ENCODE data around the gene PPP1R9A.

The PPP1R9A gene

DNA sequence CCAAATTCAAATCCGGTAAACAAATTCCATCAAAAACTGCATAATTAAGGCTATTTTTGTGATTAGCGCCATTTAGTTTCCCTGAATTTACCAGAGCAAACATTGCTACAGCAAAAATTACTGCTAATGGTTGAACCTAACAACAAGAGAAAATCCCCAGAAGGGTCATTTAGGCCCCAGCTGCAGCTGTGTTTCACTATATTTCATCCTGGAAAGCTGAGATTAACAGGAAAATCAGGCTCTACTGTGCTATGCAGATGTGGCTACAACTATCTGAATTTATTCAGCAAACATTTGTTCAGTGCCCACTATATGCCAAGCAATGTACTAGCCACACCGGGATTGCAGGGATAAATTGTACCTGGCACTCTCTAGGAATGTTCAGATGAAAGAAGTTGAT lies 312.9 kb downstream of the PPP1R9A start:
- TF ChIP-seq EZH2phosphoT487 (IDR thresholded peaks at IDR 0.05; ENCODE audit: borderline replicate concordance): no peak
- TF ChIP-seq, protein P1, sequence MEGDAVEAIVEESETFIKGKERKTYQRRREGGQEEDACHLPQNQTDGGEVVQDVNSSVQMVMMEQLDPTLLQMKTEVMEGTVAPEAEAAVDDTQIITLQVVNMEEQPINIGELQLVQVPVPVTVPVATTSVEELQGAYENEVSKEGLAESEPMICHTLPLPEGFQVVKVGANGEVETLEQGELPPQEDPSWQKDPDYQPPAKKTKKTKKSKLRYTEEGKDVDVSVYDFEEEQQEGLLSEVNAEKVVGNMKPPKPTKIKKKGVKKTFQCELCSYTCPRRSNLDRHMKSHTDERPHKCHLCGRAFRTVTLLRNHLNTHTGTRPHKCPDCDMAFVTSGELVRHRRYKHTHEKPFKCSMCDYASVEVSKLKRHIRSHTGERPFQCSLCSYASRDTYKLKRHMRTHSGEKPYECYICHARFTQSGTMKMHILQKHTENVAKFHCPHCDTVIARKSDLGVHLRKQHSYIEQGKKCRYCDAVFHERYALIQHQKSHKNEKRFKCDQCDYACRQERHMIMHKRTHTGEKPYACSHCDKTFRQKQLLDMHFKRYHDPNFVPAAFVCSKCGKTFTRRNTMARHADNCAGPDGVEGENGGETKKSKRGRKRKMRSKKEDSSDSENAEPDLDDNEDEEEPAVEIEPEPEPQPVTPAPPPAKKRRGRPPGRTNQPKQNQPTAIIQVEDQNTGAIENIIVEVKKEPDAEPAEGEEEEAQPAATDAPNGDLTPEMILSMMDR (conservative IDR thresholded peaks at IDR 0.05; ENCODE audit: low read length): no peak
- H4K20me1 ChIP-seq (ENCODE audit: insufficient read depth, low read length, poor library complexity, severe bottlenecking): no peaks in the 10 kb centered on the region
- no peak overlapping the region for H3K9ac ChIP-seq (ENCODE audit: low read depth, low read length, poor library complexity, severe bottlenecking)
- no peaks in the 10 kb centered on the region for H3K36me3 ChIP-seq (ENCODE audit: insufficient read depth, low read length)
- no peak overlapping the region for H3K4me3 ChIP-seq (ENCODE audit: low read length, poor library complexity, severe bottlenecking)
- no peaks in the 10 kb centered on the region for H3K4me1 ChIP-seq (ENCODE audit: insufficient read depth, low read length, poor library complexity, severe bottlenecking)
- no peaks in the 10 kb centered on the region for H3K9me2 ChIP-seq (replicated peaks; ENCODE audit: low read depth, low read length)
- H3F3A ChIP-seq (ENCODE audit: low read depth): no peaks in the 10 kb centered on the region
- no peaks in the 10 kb centered on the region for H3K79me2 ChIP-seq (ENCODE audit: insufficient read depth, low read length)
- no peak overlapping the region for H2AFZ ChIP-seq (ENCODE audit: low read length)
- H3K4me2 ChIP-seq (ENCODE audit: low read depth, low read length, poor library complexity, severe bottlenecking): no peak overlapping the region
- H3K27me3 ChIP-seq (ENCODE audit: insufficient read depth, low read length, poor library complexity, severe bottlenecking): no peaks in the 10 kb centered on the region
- no peaks in the 10 kb centered on the region for H3K9me3 ChIP-seq (ENCODE audit: insufficient read depth, low read depth, low read length)

DNA sequence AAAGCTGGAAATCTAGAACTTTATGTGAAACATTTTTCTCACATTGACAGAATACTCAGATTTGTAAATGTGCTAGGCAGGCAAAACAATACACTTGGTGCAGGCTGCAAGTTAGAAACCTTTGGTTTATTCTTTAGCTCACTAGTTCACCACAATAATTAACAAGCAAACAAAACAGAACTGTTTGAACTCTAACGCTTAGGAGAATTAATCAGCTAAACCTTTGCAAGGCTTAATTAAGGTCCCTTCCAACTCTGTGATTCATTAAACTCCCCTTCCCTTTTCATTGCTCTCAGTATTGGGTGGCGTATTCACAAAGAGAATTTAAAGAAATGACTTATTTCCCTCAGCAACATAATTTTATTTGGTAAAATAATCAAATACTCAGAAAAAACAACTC lies 317.9 kb downstream of the PPP1R9A start:
- Histone ChIP-seq H3K4me1 (ENCODE audit: insufficient read depth, low read length, poor library complexity, severe bottlenecking) (no peaks in the 10 kb centered on the region), H3K9ac (ENCODE audit: low read depth, low read length, poor library complexity, severe bottlenecking) (no peak overlapping the region), H3K9me2 (replicated peaks; ENCODE audit: low read depth, low read length) (no peaks in the 10 kb centered on the region), H3K4me2 (ENCODE audit: low read depth, low read length, poor library complexity, severe bottlenecking) (no peak overlapping the region), H3K9me3 (ENCODE audit: insufficient read depth, low read depth, low read length) (no peaks in the 10 kb centered on the region), H3K79me2 (ENCODE audit: insufficient read depth, low read length) (no peaks in the 10 kb centered on the region), H4K20me1 (ENCODE audit: insufficient read depth, low read length, poor library complexity, severe bottlenecking) (no peaks in the 10 kb centered on the region), H2AFZ (ENCODE audit: low read length) (no peak overlapping the region), H3K4me3 (ENCODE audit: low read length, poor library complexity, severe bottlenecking) (no peak overlapping the region), H3K27me3 (ENCODE audit: insufficient read depth, low read length, poor library complexity, severe bottlenecking) (no peaks in the 10 kb centered on the region), H3F3A (ENCODE audit: low read depth) (no peaks in the 10 kb centered on the region), H3K36me3 (ENCODE audit: insufficient read depth, low read length) (no peaks in the 10 kb centered on the region)
- no peak for TF ChIP-seq EZH2phosphoT487 (IDR thresholded peaks at IDR 0.05; ENCODE audit: borderline replicate concordance)
- TF ChIP-seq, protein P1 (conservative IDR thresholded peaks at IDR 0.05; ENCODE audit: low read length): no peak

DNA sequence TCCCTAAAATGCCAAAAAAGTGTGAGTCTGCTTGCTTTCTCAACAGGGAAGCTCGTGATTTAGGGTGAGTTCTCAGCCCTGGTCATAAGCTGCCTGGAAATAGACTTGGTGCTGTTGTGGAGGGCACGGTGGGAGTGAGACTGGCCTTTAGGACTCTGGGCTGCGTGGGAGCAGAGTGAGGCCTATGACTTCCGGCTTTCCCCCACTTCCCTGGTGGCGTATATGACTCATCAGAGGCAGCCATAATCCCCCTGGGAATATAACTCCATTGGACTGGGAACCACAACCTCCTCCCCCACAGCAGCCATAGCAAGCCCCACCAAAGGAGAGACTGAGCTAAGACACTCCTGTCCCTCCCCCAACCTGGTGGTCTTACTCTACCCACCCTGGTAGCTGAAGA lies 321.9 kb downstream of the PPP1R9A start:
- Histone ChIP-seq H4K20me1 (ENCODE audit: insufficient read depth, low read length, poor library complexity, severe bottlenecking) (no peaks in the 10 kb centered on the region), H3K4me1 (ENCODE audit: insufficient read depth, low read length, poor library complexity, severe bottlenecking) (no peaks in the 10 kb centered on the region), H3F3A (ENCODE audit: low read depth) (no peaks in the 10 kb centered on the region), H3K27me3 (ENCODE audit: insufficient read depth, low read length, poor library complexity, severe bottlenecking) (no peaks in the 10 kb centered on the region), H3K4me3 (ENCODE audit: low read length, poor library complexity, severe bottlenecking) (no peak overlapping the region), H3K9me3 (ENCODE audit: insufficient read depth, low read depth, low read length) (no peaks in the 10 kb centered on the region), H3K9me2 (replicated peaks; ENCODE audit: low read depth, low read length) (no peaks in the 10 kb centered on the region), H3K36me3 (ENCODE audit: insufficient read depth, low read length) (no peaks in the 10 kb centered on the region), H3K4me2 (ENCODE audit: low read depth, low read length, poor library complexity, severe bottlenecking) (no peak overlapping the region), H3K9ac (ENCODE audit: low read depth, low read length, poor library complexity, severe bottlenecking) (no peak overlapping the region), H3K79me2 (ENCODE audit: insufficient read depth, low read length) (no peaks in the 10 kb centered on the region), H2AFZ (ENCODE audit: low read length) (no peak overlapping the region)
- TF ChIP-seq EZH2phosphoT487 (IDR thresholded peaks at IDR 0.05; ENCODE audit: borderline replicate concordance): no peak

DNA sequence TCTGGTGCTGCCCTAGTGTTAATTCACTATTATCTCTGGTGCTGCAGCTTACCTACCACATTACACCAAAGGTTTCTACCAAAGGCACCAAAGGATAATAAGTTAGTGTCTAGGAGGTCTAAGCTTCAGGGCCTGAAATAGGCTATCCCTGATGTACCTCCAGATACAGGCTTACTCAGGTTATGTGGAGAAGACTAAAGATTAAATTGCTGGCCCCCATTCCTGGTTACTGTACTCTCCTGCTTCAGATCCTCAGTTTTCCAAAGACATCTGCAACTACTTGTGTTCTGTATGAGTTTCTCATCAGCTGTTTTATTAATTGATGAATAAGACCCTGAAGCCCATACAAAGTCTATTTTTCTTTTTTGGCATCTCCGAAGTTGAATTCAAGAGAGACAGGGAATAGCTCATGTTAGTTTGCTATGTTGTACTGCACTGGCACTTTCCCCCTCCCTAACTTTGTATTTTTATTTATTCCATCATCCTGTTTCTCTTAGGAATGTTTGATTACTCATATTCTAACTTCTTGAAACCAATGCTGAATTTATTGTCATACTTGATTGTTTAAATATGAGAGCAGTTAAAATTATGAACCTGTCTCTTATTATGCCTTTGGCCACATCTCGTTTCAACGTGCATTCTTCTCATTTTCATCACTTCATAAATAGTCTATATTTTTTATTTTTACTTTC lies 331.0 kb downstream of the PPP1R9A start:
- TF ChIP-seq, protein P1 (conservative IDR thresholded peaks at IDR 0.05; ENCODE audit: low read length): no peak
- no peak for TF ChIP-seq EZH2phosphoT487 (IDR thresholded peaks at IDR 0.05; ENCODE audit: borderline replicate concordance)
- no peaks in the 10 kb centered on the region for H3K9me2 ChIP-seq (replicated peaks; ENCODE audit: low read depth, low read length)

More for the DNA sequence above, 331.0 kb downstream of the PPP1R9A start:
- Histone ChIP-seq H3K4me1 (ENCODE audit: insufficient read depth, low read length, poor library complexity, severe bottlenecking) (no peaks in the 10 kb centered on the region), H3K9ac (ENCODE audit: low read depth, low read length, poor library complexity, severe bottlenecking) (no peak overlapping the region), H3K4me3 (ENCODE audit: low read length, poor library complexity, severe bottlenecking) (no peak overlapping the region), H3K79me2 (ENCODE audit: insufficient read depth, low read length) (no peaks in the 10 kb centered on the region), H3F3A (ENCODE audit: low read depth) (no peaks in the 10 kb centered on the region), H2AFZ (ENCODE audit: low read length) (peak overlapping the region; percentile 22; the same call in 1 of the 2 replicates), H3K27me3 (ENCODE audit: insufficient read depth, low read length, poor library complexity, severe bottlenecking) (no peaks in the 10 kb centered on the region), H3K4me2 (ENCODE audit: low read depth, low read length, poor library complexity, severe bottlenecking) (no peak overlapping the region), H3K9me3 (ENCODE audit: insufficient read depth, low read depth, low read length) (no peaks in the 10 kb centered on the region), H4K20me1 (ENCODE audit: insufficient read depth, low read length, poor library complexity, severe bottlenecking) (no peaks in the 10 kb centered on the region), H3K36me3 (ENCODE audit: insufficient read depth, low read length) (no peaks in the 10 kb centered on the region)
